Left renal pelvis (tissue), 4 donors: ENCODE data around the gene ACSF2. TPM values are rescaled to one million over a fixed set of nuclear protein-coding genes. Genes with fewer than 3 reads are reported as not detected.
"Not testable (repeated sequence)": the region's sequence is repeated elsewhere in the genome, so short reads cannot be mapped to it uniquely, and the experiment has no call there.

Experiments used
- DNase-seq, 4 donors: peaks; one replicate each; pipeline ENCODE4 v3.0.0-alpha.2; 2013; ENCODE audit warnings: low read depth in 4 of 4, low spot score in 3 of 4
- polyA plus RNA-seq, 4 donors: library from polyadenylated mRNA; unstranded; fragments of 120-200 nt; gene quantifications; one replicate each; pipeline ENCODE4 v1.2.1, GENCODE V29; 2013; ENCODE audit not compliant: insufficient read length in 4 of 4

ACSF2 gene
- polyA plus RNA-seq = 100 to 1,000 TPM in 1 of 4 donors, 10 to 100 TPM in 3; 37.0 to 108 (median 78.9) TPM

GRCh38 chr17:50425682-50426471, at the start of gene ACSF2:
TSS of gene ACSF2 (plus strand) at chr17:50426218. CDS start at chr17:50426262, 44 bp downstream.
- no peak for DNase-seq

- DNase-seq = no peak
These were observed 46.5 kb upstream of the ACSF2 start for GRCh38 chr17:50379351-50380132.

GRCh38 chr17:50380369-50381259, 45.4 kb upstream of the ACSF2 start:
- no peak for DNase-seq

DNA sequence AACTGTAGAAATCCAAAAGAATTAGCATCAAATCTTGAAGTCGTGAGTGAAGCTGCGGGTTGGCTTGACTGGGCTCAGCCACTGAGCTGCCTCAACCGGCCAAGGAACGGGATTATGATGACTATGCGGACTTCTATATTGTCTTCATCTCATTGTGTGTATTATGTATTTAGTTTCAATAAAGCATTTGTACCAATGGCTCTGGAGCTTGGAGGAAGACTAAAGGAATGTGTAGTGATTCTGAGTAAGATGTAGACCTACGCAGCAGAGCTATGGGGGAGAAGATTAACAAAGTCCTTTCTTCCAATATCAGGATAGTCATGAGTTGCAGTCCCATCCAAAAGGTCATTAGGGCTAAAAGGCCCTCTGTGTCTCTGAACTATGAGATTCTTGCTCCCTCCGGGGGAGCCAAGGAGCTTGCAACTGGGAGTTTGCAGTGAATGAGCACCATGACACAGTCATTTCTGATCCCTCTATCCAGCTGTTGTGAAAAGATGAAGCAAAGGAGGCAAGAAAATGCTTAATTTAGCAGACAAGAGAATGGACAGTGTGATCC, 44.7 kb upstream of the ACSF2 start:
- DNase-seq = no peak

GRCh38 chr17:50381920-50382319, 44.1 kb upstream of the ACSF2 start:
- no peak for DNase-seq

DNA sequence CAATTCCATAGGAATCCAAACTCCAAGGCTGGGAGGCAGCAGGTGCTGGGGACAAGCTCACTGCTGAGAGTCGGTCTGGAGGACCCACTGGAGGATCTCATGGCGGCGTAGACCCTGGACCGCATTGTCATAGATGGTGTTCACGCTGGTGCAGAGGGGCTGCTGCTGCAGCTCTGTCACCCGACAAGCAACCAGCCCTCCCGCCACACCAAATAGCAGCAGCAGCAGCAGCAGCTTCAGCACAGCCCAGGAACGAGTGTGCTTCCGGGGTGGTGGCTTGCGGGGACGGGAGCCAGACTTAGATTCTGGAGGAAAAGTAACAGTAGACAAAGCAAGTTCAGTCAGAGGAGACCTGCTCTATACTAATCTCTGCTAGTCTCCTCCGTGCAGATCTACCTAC, 43.1 kb upstream of the ACSF2 start:
- no peak for DNase-seq

DNA sequence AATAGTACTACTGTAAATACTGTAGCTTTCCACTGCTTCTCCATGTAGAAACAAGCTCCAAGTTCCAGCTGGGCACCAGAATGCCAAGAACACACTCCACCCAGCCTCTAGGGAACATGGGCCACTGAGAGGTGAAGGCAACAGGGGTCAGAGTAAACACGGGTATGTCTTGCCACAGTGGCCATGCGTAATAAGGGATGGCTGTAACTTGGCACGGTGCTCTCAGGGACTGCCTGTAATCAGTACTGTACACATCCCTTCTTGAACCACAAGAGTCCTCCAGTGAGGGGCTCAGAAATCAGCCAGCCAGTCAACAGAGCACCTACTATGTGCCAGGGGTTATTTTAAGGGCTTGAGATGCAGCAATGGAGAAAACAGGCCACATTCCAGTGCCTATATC, 39.5 kb upstream of the ACSF2 start:
- no peak for DNase-seq

GRCh38 chr17:50388728-50389127, 37.3 kb upstream of the ACSF2 start:
- no peak for DNase-seq

DNA sequence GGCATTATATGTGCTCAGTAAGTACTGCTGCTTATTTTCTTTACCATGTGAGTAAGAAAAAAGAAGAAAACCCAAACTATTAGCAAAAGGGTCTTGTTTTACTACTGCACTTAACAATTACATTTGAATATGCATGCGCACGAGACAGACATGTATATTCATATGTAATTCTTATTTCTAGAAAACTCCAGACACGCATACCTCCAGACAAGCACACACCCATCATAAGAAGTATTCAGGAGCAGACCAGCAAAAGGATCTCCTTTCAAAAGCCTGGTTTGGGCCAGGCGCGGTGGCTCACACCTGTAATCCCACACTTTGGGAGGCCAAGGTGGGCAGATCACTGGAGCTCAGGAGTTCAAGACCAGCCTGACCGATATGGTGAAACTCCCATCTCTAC, 36.5 kb upstream of the ACSF2 start:
- no peak for DNase-seq

- DNase-seq = no peak
These were observed 33.4 kb upstream of the ACSF2 start for GRCh38 chr17:50392621-50393020.

- DNase-seq = no peak
These were observed 32.3 kb upstream of the ACSF2 start for GRCh38 chr17:50393700-50394099.

GRCh38 chr17:50394711-50395110, 31.3 kb upstream of the ACSF2 start:
- DNase-seq = no peak

GRCh38 chr17:50396261-50397110, 29.5 kb upstream of the ACSF2 start:
- DNase-seq = no peak

GRCh38 chr17:50397111-50397918, 28.7 kb upstream of the ACSF2 start, which contains the start of gene LRRC59:
TSS of gene LRRC59 (minus strand) at chr17:50397523. CDS start at chr17:50397317, 206 bp downstream.
- peak in 3 of 4 donors; percentile 57 to 68 (median 65) for DNase-seq

DNA sequence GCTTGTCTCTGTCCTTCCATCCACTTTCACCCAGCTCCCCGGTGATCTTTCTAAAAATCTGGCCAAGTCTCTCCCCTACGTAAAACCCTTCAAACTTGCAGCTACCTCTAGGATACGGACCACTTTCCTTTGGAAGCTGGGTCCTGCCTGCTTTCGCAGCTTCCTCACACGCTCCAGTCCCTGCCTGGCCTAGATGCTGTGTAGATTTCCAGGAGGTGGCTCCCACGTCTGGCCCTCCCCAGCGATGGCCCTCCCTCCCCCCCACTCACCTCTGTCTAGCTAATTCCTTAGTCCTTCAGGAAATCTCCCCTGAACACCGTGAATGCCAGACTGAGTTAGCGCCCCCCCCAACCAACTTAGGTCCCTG, 28.1 kb upstream of the ACSF2 start:
- no peak for DNase-seq

DNA sequence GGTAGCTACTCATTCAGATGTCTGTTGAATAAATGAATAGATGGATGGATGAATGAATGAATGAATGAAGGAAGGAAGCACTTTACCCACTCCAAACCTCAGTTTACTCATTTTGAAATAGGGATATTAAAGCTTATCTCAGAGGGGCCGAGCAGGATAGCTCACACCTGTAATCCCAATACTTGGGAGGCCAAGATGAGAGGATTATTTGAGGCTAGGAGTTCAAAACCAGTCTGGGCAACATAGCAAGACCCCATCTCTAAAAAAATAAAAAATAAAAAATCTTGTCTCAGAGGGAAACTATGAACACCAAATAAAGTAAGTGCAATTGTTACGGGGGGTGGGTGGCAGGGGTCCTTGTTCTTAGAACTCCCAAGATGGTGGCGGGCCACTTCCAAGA, 27.3 kb upstream of the ACSF2 start:
- DNase-seq = not testable (repeated sequence)

GRCh38 chr17:50399591-50399990, 26.4 kb upstream of the ACSF2 start:
- not testable (repeated sequence) for DNase-seq

GRCh38 chr17:50405351-50405750, 20.7 kb upstream of the ACSF2 start:
- not testable (repeated sequence) for DNase-seq

DNA sequence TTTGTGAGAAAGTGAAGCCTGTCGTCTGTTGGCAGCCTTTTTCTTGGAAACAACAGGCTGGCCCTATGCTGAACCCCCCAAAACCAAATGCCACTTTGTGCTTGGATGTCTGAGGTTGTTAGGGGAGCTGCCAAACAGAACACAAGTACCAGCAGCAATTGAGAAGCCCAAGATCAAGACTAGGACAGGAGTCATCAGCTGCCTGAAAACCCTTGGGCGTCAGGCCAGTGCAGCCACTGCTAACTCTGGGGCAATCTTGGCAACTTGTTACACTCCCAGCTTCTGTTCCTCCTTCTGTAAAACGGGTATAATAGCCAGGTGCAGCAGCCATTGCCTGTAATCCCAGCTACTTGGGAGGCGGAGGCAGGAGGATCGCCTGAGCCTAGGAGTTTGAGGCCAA, 19.4 kb upstream of the ACSF2 start:
- no peak for DNase-seq
